GM20000 (cell line): ENCODE measurements around the gene MAGI1.

Experiments used
- DNase-seq: peaks from one replicate; pipeline ENCODE4 v3.0.0; 2012; ENCODE audit warnings: low spot score
- CTCF ChIP-seq: IDR thresholded peaks from 2 replicates; pipeline ENCODE4 v1.5.1; 2012; ENCODE audit warnings: mild to moderate bottlenecking, control low read depth; ENCODE audit errors: extremely low read depth, missing control alignments

Gene MAGI1

GRCh38 chr3:65619888-65620287 is 418.8 kb downstream of the MAGI1 start:
- DNase-seq: no peak
- no peak for TF ChIP-seq CTCF

- TF ChIP-seq CTCF: no peak
- DNase-seq: no peak
Measured at GRCh38 chr3:65619451-65619881, 419.3 kb downstream of the MAGI1 start.

- DNase-seq: no peak
- TF ChIP-seq CTCF: no peak
Measured at GRCh38 chr3:65618599-65618998, 420.1 kb downstream of the MAGI1 start.

- TF ChIP-seq CTCF: no peak
- DNase-seq: no peak
Measured at GRCh38 chr3:65617787-65618186, 420.9 kb downstream of the MAGI1 start.

GRCh38 chr3:65617209-65617608 is 421.5 kb downstream of the MAGI1 start:
- no peak for DNase-seq

GRCh38 chr3:65616563-65616962 is 422.2 kb downstream of the MAGI1 start:
- no peak for TF ChIP-seq CTCF
- no peak for DNase-seq

More at GRCh38 chr3:65617209-65617608, 421.5 kb downstream of the MAGI1 start:
- TF ChIP-seq CTCF: no peak

- no peak for DNase-seq
- TF ChIP-seq CTCF: no peak
Measured at GRCh38 chr3:65615329-65615728, 423.4 kb downstream of the MAGI1 start.
